Tongue (tissue), 2 donors: Measurements from ENCODE around the gene CDH6. TPM values are rescaled to one million over a fixed set of nuclear protein-coding genes. Genes with fewer than 3 reads are reported as not detected.

Experiments used
- DNase-seq: peaks from one replicate; pipeline ENCODE4 v3.0.0-alpha.2; 2015
- total RNA-seq: library from RNA; depleted of rRNA; stranded (reverse); fragments of >200 nt; gene quantifications from one replicate; pipeline ENCODE4 v1.2.3, GENCODE V29; 2014

CDH6 gene
- total RNA-seq: 17.4 TPM

DNA sequence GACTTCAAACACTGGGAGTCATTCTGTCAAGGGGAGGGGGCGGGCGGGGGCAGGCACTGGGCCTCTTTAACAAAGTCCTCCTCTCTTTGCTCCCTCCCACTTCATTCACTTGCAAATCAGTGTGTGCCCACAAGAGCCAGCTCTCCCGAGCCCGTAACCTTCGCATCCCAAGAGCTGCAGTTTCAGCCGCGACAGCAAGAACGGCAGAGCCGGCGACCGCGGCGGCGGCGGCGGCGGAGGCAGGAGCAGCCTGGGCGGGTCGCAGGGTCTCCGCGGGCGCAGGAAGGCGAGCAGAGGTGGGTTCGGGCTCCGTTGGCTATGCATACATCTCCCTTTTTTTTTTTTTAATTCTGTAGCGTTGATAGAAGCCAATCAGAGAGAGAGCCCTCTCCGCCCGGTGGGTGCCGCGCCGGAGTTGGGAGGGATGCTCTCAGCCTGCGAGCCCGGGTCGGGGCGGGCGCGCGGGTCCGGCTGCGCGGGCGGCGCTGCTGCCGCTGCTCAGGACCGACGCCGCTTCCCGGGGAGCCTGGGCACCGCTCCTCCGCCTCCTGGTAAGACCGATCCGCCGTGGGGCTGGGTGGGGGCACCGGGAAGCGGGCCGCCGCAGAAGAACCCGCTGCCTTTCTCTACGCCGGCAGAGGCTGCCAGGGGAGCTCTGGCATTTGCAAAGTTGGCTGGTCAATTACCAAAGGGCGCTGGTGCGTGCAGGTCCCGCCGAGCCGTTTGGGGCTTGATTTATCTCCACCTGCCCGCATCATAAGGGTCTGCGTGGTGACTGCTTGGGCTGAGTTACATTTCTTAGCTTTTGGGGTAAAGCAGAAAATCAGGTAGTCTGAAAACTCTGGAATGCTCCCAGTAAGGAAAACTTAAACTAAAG is at the start of gene CDH6:
Gene CDH6, plus strand, starts transcription at position 96 of the 877 bp plus-strand sequence. CDS start 73,788 bp downstream, outside the sequence.
- peak; percentile 50 for DNase-seq

DNA sequence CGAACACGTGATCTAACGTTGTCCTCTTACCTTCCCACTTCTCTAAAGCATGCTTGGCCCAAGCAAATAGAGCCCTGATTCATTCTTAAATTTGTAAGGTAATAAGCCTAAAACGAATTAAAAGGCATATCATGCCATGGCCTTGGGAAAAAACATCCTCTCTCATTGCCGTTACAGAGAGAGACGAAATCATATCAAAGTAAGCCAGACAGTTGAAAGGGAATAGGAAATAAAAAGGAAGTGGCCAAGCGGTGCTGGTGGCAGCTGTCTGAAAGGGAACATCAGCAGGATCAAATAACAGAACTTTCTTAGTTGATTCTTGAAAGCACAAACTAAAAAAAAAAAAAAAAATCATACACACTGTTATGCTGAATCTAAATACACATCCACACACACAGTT is 49.1 kb upstream of the CDH6 start:
- DNase-seq: no peak

- DNase-seq: no peak
Measured at GRCh38 chr5:31148959-31149475, 44.5 kb upstream of the CDH6 start.

DNA sequence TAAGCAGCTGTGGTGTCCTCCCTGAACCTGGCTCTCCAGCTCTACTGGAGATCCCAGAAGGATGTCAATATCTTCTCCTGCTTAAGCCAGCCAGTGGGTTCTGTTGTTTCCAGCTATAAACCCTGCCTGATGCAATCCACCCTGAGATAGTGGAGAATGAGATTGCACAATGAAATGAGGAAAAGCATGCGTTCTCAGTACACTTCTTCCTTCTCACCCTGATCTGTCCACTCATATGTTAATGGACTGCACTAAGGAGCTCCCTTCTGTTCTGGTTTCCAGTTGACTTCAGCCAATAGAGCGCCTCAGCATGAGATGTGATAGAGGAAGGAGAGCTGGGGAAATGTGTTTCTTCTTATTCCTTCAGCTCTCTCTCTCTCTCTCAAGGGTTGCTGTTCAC is 40.0 kb upstream of the CDH6 start:
- DNase-seq: no peak

GRCh38 chr5:31156631-31157160 is 36.8 kb upstream of the CDH6 start:
- DNase-seq: no peak

DNA sequence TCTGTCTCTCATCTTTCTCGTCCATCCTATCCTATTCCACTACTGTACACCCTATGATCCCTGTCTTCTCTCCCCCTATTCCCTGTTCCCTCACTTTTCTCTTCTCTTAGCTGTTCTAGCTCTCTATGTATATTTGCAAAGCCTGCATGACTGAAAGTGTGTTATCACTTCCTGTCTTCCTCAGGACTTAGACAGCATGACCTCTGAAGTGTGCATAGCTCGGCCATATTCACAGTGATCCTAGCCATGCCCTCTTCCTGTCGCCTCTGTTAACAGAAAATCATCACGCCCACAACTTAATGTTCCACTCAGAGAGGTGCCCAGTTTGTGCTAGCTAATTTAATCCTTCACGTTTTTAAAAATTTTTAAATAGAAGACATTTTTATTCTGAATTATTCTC is 35.8 kb upstream of the CDH6 start:
- no peak for DNase-seq

GRCh38 chr5:31158686-31159085 is 34.8 kb upstream of the CDH6 start:
- no peak for DNase-seq

DNA sequence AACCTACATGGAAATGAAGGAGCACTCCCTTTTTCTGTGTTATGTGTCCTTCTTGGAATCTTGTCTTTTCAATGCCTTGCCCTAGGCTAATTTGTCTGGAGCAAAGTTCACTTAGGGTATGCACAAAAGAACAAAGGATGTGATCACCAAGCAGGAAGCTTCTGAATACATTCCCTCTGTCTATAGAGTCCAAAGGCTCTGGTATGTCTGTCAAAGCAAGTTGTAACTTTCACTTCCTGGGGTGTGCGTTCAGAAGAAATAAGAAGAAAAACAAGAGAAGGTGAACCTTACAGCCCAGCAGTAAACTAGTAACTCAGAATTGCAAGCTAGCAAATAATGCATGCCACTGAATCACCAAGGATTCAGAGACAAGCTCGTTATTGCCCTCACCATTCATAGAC is 31.7 kb upstream of the CDH6 start:
- DNase-seq: peak; percentile 1

- no peak for DNase-seq
Measured at GRCh38 chr5:31165729-31166128, 27.8 kb upstream of the CDH6 start.

GRCh38 chr5:31169379-31169778 is 24.1 kb upstream of the CDH6 start:
- DNase-seq: no peak

DNA sequence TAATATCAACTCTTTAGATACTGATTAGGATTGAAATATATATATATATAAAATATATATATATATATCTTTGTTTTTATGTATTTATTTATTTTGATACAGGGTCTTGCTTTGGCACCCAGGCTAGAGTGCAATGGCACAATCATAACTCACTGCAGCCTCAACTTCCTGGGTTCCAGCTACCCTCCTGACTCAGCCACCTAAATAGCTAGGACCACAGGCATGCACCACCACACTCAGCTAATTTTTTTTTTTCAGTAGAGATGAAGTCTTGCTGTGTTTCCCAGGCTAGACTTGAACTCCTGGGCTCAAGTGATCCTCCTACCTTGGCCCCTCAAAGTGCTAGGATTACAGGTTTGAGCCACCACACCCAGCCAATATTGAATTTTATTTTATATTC is 20.6 kb upstream of the CDH6 start:
- DNase-seq: no peak

DNA sequence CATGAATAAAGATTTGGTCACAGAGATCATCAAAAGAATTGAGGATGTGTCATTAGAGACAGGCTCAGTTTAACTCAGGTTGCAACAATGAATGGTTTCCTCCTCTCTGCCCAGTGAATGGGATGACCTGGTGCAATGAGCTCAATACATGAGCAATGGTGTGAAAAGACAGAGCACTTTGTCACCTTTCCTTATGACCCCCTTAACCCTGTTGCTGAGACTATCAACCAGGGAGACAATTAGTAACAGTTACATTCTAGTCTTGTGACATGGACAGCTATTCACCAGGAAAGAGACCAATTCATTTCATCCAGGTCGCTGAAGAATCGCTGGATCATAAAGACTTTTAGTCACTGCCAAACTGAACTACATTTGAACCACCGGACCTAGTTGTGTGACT is 19.9 kb upstream of the CDH6 start:
- no peak for DNase-seq

GRCh38 chr5:31181376-31181987 is 12.0 kb upstream of the CDH6 start:
- no peak for DNase-seq

DNA sequence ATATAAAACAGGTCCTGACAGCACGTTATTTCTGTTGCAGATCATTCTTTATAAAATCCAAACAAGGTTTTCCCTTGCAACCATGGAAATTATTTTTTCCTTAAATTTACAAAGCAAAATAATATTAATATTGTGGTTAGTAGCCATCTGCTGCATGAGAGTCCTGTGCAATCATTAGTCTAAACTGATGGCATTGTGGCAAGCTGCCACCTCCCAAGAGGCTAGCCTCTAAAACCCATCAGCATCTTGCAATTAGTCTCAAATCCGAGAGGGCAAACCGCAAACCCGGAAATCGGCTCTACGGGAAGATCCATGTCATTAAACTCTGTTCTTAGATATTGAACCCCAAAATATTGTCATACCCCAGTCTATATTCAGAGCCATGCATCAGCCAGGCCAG is 11.3 kb upstream of the CDH6 start:
- no peak for DNase-seq

DNA sequence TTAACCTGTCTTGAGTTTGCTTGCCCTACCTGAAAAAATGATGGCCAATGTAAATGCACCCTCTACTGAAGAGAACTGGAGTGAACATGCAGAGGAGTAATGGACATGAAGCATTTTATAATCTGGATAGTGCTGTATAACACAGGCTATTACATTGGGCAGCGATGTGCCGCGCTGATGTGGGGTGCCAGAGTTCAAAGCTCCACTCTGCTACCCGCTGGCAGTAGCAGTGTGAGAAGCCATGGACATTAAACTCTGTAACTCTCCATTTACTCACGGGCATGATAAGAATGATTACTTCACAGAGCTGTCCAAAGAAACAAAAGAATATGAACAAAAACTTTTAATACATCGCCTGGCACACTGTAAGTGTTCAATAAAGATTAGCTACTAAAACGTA is 7.5 kb upstream of the CDH6 start:
- DNase-seq: no peak

DNA sequence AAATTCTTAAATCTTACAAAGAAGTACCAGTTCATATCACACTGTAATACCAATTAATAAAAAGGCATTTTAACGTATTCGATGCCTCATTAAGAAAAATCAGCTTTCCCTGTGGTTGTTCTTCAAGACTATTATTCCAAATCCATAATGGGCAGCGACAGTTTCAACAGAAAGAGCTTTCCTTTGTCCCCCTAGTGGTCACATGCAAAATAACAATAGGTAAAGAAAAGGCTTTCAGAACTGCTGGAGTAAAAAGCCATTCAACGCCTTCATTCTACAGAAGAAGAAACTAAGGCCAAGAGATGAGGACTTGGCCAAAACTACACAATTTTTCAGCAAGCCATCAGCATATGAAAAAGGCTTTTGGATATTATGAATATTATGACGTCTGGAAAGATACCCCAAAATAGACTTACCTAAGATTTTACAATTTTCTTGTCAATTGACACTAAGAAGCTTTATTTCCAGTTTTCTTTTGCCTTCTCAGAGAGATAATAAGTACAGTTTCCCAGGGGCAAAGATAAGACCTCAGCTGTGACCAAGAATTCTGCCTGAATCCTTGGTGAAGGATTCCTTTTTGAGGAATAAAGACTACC is 6.7 kb upstream of the CDH6 start:
- DNase-seq: peak; percentile 58

DNA sequence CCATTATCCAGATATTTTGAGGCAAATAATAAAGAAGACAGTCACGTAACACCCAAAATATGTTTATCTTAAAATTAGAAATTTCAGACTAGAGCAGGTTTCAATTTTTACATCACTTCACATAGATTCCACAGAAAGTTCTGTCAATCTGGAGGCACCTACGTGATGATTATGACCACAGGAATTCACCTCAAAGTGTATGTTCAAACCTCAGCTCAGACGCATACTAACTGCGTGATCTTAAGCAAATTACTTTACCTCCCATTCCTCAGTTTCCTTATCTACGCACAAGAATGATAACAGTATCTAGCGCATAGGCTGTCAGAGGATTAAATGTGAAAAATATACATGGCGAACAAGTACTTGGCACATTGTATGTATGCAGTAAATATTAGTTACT is 5.9 kb upstream of the CDH6 start:
- DNase-seq: no peak

DNA sequence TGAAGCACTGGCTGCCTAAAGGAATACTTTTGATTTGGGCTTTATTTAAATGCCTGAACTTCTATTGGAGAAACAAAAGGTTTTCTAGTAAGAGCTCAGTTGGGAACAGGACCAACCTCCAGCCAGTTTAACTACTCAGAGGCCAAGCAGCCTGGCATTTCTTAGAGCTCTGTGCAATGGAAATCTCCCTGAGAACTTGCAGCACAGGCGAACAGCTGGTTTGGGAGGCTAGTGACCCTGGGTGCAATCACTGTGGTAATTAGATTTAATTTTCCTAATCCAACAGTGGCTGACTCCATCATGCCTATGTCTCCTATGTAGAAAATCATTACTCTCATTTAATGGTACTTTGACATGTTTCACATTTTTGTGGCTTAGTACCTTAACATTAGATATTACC is 1.0 kb upstream of the CDH6 start:
- DNase-seq: no peak

- no peak for DNase-seq
Measured at GRCh38 chr5:31193116-31193515, 370 bp upstream of the CDH6 start.

DNA sequence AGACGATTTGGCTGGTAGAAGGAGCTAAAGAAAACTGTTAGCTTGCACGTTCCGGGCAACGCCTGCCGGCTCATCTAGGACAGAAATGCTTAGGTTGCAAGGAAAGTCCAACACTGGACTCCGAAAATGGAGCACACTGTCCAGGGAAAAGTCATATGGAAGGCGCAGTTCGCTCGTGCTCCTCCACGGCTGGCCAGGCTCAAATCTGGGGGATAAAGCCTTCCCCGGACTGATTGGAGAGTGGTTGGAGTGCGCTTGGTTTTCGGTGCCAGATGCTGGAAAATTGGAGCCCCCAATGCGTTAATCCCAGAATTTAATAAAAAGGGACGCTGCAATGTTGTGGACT is 955 bp downstream of the CDH6 start:
- DNase-seq: peak; percentile 9

- DNase-seq: no peak
Measured at GRCh38 chr5:31194892-31195555, 1.5 kb downstream of the CDH6 start.

DNA sequence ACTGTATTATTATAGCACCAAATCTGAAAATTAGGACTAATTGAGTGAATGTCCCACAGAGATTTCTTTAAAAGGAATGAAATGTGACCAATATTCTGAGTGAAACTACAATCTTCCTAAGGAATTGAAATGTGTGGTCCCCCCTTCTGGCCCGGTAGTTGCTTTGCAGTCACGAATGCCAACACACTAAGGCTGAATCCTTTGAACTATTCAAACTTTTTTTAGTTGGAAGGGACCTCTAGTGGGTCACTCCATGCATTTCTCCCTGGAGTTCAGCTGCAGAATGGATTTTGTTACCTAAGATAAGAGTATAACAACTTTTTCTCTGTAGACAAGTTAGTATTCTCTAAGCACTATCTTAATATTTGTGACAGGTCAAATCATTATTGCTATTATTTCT is 2.8 kb downstream of the CDH6 start:
- DNase-seq: no peak

DNA sequence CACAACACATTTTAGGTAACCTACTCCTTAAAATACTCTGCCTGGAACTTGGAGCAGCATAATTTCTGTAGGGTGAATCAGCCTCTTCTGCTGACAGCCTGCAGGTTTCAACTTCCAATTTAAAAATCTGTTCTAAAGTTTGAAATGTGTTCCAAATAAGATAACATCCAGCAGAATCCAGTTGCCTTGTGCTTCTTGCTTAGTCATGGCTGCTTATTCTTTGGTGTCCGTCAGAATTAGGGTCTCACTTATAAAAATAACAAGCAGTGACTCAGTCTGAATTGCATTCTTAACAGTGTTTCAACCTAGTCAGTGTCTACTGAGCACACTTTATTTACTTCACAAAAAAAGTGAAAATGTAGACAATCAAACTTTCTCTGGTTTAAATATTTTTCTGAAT is 3.7 kb downstream of the CDH6 start:
- DNase-seq: no peak
